ENCODE data around the gene NDST4.

NDST4 gene

GRCh38 chr4:115113506-115114106 is at the start of gene NDST4:
TSS of gene NDST4 (minus strand) at chr4:115113620. CDS start at chr4:115077036, 36,584 bp downstream.
- no peak for DNase-seq (ENCODE audit: low read depth in 2 of 2)

- DNase-seq (ENCODE audit: low read depth in 2 of 2) = no peak
Observed at GRCh38 chr4:115159141-115159540, 45.7 kb upstream of the NDST4 start.

- DNase-seq (ENCODE audit: low read depth in 2 of 2) = no peak
Observed at GRCh38 chr4:115158296-115158695, 44.9 kb upstream of the NDST4 start.

- no peak for DNase-seq (ENCODE audit: low read depth in 2 of 2)
Observed at GRCh38 chr4:115154826-115155225, 41.4 kb upstream of the NDST4 start.

- no peak for DNase-seq (ENCODE audit: low read depth in 2 of 2)
Observed at GRCh38 chr4:115152965-115153364, 39.5 kb upstream of the NDST4 start.

GRCh38 chr4:115152081-115152480 is 38.7 kb upstream of the NDST4 start:
- no peak for DNase-seq (ENCODE audit: low read depth in 2 of 2)

GRCh38 chr4:115149106-115149505 is 35.7 kb upstream of the NDST4 start:
- no peak for DNase-seq (ENCODE audit: low read depth in 2 of 2)

GRCh38 chr4:115145393-115146160 is 32.2 kb upstream of the NDST4 start:
- no peak for DNase-seq (ENCODE audit: low read depth in 2 of 2)

- DNase-seq (ENCODE audit: low read depth in 2 of 2) = no peak
Observed at GRCh38 chr4:115128037-115128436, 14.6 kb upstream of the NDST4 start.

GRCh38 chr4:115126491-115126890 is 13.1 kb upstream of the NDST4 start:
- no peak for DNase-seq (ENCODE audit: low read depth in 2 of 2)

GRCh38 chr4:115121351-115122043 is 8.1 kb upstream of the NDST4 start:
- no peak for DNase-seq (ENCODE audit: low read depth in 2 of 2)

- no peak for DNase-seq (ENCODE audit: low read depth in 2 of 2)
Observed at GRCh38 chr4:115119804-115120352, 6.5 kb upstream of the NDST4 start.

- no peak for DNase-seq (ENCODE audit: low read depth in 2 of 2)
Observed at GRCh38 chr4:115117651-115118050, 4.2 kb upstream of the NDST4 start.

- DNase-seq (ENCODE audit: low read depth in 2 of 2) = no peak
Observed at GRCh38 chr4:115110191-115111181, 2.9 kb downstream of the NDST4 start.

- no peak for DNase-seq (ENCODE audit: low read depth in 2 of 2)
Observed at GRCh38 chr4:115108850-115109249, 4.6 kb downstream of the NDST4 start.

GRCh38 chr4:115107411-115107810 is 6.0 kb downstream of the NDST4 start:
- DNase-seq (ENCODE audit: low read depth in 2 of 2) = no peak

GRCh38 chr4:115101675-115102074 is 11.7 kb downstream of the NDST4 start:
- DNase-seq (ENCODE audit: low read depth in 2 of 2) = no peak

GRCh38 chr4:115090483-115091075 is 22.8 kb downstream of the NDST4 start:
- no peak for DNase-seq (ENCODE audit: low read depth in 2 of 2)

GRCh38 chr4:115082633-115083032 is 30.8 kb downstream of the NDST4 start:
- no peak for DNase-seq (ENCODE audit: low read depth in 2 of 2)

GRCh38 chr4:115076691-115077090 is 36.7 kb downstream of the NDST4 start:
- no peak for DNase-seq (ENCODE audit: low read depth in 2 of 2)

GRCh38 chr4:115058533-115058932 is 54.9 kb downstream of the NDST4 start:
- no peak for DNase-seq (ENCODE audit: low read depth in 2 of 2)
